ENCODE data around the gene MED12L.

DNA sequence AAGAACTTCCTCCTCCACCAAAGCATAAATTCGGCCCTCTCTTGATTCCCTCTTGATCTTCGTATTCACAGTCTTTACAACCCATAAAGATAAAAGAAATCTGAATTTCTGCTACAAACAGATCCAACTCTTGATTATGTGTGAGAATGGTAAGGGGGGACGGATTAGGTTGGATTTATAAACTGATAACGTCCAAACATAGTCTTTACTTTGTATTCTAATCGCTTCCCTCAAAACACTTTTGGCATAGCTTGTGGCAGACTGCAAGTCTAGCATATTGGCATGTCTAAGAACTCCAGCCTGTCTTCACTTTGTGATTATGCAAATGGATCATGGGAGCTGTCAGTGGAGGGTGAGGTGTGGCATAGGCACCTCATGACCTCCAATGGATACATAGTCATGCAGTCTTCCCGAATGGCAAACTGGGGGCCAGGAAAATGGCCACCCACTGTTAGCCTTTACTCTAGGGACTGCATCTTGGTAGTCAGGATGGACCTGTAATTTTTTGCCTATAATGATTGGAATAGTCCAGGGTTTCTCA is 141.9 kb downstream of the MED12L start:
- TF ChIP-seq ZNF24 (IDR thresholded peaks at IDR 0.05) (no peak), BMI1 (IDR thresholded peaks at IDR 0.05; ENCODE audit: low read length) (no peak), KDM5B (IDR thresholded peaks at IDR 0.05; ENCODE audit: insufficient replicate concordance, low read depth, low read length) (no peak), ZFP36 (IDR thresholded peaks at IDR 0.05; ENCODE audit: low read depth, low read length, partially characterized antibody) (no peak), RFX1 (IDR thresholded peaks at IDR 0.05) (no peak), POLR2A (conservative IDR thresholded peaks at IDR 0.05) (no peak), MCM2 (IDR thresholded peaks at IDR 0.05; ENCODE audit: low read depth) (no peak)
- TF ChIP-seq, protein P1, sequence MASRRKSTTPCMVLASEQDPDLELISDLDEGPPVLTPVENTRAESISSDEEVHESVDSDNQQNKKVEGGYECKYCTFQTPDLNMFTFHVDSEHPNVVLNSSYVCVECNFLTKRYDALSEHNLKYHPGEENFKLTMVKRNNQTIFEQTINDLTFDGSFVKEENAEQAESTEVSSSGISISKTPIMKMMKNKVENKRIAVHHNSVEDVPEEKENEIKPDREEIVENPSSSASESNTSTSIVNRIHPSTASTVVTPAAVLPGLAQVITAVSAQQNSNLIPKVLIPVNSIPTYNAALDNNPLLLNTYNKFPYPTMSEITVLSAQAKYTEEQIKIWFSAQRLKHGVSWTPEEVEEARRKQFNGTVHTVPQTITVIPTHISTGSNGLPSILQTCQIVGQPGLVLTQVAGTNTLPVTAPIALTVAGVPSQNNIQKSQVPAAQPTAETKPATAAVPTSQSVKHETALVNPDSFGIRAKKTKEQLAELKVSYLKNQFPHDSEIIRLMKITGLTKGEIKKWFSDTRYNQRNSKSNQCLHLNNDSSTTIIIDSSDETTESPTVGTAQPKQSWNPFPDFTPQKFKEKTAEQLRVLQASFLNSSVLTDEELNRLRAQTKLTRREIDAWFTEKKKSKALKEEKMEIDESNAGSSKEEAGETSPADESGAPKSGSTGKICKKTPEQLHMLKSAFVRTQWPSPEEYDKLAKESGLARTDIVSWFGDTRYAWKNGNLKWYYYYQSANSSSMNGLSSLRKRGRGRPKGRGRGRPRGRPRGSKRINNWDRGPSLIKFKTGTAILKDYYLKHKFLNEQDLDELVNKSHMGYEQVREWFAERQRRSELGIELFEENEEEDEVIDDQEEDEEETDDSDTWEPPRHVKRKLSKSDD (conservative IDR thresholded peaks at IDR 0.05; ENCODE audit: low read length), result no peak

Data from K562 (cell line).